GM10266 (cell line): ENCODE data around the gene TNRC6C.

Experiments used
- DNase-seq: peaks from one replicate; pipeline ENCODE4 v3.0.0; 2012; ENCODE audit errors: extremely low spot score
- TF ChIP-seq, protein P1 (sequence below): IDR thresholded peaks from 2 replicates; pipeline ENCODE4 v1.5.1; 2012; ENCODE audit warnings: mild to moderate bottlenecking, low read depth; ENCODE audit not compliant: control insufficient read depth, insufficient read depth; ENCODE audit errors: missing control alignments

The TNRC6C gene

DNA sequence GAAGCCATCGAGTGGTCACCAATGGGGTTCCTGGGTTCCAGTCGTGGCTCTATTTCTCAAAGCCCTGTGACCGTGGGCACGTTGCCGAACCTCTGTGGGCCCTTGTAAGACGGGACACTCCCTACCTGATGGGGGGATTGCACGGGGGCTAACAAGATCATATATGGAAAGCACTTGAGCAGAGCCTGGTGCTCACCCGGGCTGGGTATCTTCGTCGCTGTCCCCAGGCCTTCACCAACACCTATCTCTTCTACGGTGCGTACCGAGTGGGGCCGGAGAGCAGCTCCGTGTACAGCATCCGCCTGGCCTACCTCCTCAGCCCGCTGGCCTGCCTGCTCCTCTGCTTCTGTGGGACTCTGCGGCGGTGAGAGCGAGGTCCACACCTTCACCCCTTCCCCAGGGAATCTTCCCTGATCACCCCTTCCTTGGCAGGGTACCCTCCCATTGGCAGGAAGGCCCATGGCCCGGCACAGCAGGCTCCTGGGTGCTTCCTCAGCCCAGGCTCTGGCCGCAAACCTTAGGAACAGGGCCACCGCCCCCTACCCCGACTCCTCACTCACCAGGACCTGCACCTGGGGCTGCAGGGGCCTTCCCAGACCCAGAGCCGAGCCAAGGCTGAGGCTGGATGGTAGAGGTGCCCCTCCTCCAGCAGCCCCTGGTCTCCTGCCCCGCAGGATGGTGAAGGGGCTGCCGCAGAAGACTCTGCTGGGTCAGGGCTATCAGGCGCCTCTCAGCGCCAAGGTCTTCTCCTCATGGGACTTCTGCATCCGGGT lies 174.9 kb downstream of the TNRC6C start:
- TF ChIP-seq, protein P1, sequence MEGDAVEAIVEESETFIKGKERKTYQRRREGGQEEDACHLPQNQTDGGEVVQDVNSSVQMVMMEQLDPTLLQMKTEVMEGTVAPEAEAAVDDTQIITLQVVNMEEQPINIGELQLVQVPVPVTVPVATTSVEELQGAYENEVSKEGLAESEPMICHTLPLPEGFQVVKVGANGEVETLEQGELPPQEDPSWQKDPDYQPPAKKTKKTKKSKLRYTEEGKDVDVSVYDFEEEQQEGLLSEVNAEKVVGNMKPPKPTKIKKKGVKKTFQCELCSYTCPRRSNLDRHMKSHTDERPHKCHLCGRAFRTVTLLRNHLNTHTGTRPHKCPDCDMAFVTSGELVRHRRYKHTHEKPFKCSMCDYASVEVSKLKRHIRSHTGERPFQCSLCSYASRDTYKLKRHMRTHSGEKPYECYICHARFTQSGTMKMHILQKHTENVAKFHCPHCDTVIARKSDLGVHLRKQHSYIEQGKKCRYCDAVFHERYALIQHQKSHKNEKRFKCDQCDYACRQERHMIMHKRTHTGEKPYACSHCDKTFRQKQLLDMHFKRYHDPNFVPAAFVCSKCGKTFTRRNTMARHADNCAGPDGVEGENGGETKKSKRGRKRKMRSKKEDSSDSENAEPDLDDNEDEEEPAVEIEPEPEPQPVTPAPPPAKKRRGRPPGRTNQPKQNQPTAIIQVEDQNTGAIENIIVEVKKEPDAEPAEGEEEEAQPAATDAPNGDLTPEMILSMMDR, result no peak
- DNase-seq, result no peak

DNA sequence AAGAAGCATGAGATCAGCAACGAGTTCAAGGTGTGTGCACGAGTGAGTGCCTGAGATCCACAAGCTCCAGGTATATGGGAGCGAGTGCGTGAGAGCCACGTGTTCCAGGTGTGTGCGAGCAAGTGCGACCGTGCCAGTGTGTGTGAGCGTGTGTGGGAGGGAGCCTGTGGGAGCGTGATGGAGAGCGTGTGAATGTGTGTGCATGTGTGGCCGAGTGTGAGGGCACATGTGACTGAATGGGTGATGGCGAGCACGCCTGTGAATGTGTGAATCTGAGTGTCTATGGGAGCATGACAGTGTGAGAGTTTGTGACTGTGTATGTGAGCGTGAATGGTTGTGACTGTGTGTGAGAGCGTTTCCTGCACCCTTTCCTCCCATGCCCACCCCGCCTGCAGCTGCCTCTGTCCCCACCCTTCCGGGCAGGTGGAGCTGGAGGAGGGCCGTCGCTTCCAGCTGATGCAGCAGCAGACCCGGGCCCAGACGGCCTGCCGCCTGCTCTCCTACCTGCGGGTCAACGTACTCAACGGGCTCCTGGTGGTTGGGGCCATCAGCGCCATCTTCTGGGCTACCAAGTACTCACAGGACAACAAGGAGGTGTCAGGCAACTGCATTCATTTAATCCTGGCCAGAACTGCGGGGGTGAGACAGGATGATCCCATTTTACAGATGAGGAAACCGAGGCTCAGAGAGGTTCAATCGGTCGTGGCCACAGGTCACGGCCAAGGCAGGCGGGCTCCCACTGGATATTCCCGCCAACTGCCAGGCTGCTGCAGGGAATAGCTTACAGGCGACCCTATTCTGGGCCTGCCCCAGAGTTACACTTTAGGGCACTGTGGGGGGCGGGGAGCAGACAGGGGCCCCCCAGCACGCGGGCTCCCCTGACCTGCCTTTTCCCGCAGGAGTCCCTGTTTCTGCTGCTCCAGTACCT lies 175.7 kb downstream of the TNRC6C start:
- peak; percentile 77 for DNase-seq
- TF ChIP-seq, protein P1, result peak; percentile 82

DNA sequence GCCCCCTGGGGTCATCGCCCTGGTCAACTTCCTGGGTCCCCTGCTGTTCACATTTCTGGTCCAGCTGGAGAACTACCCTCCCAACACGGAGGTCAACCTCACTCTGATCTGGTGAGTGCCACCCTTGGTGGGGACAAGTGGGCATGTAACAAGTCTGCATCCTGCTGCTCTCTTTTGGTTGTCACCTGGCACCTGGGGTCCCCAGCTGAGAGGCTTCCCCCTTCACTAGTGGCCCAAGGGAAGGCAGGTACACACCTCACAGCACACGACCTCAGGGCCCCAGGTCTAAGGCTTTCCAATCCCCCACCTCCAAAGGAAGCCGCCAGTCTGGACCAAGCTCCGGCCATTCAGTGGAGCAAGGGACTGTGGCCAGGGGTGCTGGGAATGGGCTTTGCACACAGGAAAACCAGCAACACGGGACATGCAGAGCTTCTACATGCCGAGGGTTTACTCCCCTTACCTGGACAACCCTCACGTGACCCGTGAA lies 176.4 kb downstream of the TNRC6C start:
- TF ChIP-seq, protein P1, result no peak
- no peak for DNase-seq

DNA sequence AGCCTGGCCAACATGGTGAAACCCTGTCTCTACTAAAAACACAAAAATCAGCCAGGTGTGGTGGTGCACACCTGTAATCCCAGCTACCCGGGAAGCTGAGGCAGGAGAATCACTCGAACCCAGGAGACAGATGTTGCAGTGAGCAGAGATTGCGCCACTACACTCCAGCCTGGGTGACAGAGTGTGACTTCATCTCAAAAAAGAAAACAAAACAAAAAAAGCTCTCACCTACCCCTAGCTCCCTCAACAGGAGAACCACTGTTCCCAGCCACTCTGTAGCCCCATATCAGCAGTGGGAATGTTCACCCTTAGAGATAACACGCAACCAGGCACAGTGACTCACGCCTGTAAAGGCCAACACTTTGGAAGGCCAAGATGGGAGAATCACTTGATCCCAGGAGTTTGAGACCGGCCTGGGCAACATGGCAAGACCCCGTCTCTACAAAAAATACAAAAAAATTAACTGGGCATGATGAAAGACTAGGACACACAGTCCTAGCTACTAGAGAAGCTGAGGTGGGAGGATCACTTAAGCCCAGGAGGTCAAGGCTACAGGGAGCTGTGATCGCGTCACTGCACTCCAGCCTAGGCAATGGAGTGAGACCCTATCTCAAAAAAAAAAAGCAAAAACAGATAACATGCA lies 177.5 kb downstream of the TNRC6C start:
- no peak for DNase-seq
- TF ChIP-seq, protein P1, result no peak

DNA sequence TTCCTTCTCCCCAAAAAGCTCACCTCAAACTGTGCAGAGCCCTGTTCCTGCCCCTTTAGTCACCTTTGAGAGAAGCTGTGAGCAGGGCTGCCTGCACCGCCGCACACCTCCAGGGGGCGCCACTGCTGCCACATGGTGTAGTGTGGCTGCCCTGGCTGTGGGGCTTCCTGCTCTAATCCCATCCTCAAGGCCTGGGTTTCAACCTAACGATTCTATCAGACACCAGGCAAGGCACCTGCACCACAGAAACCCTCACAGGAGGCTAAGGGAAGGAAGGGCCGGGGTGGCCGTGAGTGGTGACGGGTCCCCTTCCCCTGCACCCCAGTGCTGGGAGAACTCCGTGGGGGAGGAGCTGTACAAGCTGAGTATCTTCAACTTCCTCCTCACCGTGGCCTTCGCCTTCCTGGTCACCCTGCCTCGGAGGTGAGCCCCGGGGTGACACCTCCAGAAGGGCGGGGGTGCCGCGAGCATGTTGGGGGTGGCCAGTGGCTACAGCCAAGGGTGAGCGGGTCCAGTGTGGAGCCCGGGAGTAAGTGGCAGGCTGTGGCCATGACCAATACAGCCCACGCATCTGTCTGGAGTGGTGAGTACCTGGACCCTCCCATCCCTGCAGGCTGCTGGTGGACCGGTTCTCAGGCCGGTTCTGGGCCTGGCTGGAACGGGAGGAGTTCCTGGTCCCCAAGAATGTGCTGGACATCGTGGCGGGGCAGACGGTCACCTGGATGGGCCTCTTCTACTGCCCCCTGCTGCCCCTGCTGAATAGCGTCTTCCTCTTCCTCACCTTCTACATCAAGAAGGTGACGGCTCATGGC lies 179.1 kb downstream of the TNRC6C start:
- DNase-seq, result no peak

More for the DNA sequence above, 179.1 kb downstream of the TNRC6C start:
- TF ChIP-seq, protein P1, result peak; percentile 65
